HL-60/S4 treated with retinoic acid at 250 ng/mL for 4 days and 3 days (cell line): ENCODE results near the gene VAPA.

Experiments
- in situ Hi-C: fragments of 300-500 bp; cut with MboI; formaldehyde crosslinking; loops from 2 replicates; pipeline ENCODE4 v1.7.0; 2022; ENCODE audit warnings: low sequenced_read_pairs

Gene VAPA, protein sequence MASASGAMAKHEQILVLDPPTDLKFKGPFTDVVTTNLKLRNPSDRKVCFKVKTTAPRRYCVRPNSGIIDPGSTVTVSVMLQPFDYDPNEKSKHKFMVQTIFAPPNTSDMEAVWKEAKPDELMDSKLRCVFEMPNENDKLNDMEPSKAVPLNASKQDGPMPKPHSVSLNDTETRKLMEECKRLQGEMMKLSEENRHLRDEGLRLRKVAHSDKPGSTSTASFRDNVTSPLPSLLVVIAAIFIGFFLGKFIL

DNA sequence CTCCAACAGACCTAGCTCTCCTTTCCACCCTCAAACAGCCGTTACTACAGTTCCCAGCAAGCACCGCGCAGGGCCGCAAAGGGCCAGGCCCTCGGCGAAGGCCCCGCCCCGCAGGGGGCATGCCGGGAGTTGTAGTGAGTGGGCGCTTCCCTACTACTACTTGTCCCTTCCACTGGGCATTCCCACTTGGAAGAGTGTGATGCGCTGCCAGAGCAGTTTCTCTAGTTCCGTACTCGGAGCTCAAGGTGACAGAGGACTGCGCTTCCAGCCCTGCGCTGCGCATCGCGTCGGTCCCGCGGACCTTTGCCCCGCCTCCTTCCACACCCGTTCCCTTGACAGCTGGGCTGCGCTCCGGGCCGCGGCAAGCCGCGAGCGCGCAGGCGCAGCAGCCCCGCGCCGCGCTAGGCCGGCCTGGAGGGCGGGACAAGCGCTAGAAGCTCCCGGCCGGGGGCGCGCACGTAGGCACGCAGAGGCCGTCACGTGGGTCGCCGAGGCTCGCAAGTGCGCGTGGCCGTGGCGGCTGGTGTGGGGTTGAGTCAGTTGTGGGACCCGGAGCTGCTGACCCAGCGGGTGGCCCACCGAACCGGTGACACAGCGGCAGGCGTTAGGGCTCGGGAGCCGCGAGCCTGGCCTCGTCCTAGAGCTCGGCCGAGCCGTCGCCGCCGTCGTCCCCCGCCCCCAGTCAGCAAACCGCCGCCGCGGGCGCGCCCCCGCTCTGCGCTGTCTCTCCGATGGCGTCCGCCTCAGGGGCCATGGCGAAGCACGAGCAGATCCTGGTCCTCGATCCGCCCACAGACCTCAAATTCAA, at the start of gene VAPA:
TSS of gene VAPA (plus strand) at position 491 of the 808 bp plus-strand sequence. CDS start at position 732, 241 bp downstream.
- in situ Hi-C loops, result no loop called here

DNA sequence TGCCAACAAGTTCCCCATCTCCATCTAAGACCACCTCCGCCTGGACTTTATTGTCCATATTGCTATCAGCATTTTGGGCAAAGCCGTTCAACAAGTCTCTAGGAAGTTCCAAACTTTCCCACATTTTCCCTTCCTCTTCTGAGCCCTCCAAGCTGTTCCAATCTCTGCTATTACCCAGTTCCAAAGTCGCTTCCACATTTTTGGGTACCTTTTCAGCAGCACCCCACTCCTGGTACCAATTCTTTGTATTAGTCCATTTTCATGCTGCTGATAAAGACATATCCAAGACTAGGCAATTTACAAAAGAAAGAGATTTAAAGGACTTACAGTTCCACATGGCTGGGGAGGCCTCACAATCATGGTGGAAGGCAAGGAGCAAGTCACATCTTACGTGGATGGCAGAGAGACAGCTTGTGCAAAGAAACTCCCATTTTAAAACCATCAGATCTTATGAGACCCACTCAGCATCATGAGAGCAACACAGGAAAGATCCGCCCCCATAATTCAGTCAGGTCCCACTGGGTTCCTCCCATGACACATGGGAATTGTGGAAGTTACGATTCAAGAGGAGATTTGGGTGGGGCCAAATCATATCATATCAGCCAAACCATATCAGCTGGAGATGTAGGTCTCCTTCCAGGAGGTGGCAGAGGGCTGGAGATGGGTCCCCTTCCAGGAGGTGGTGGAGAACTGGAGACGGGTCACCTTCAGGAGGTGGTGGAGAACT, 47.9 kb upstream of the VAPA start:
- in situ Hi-C loops, result no loop called here

DNA sequence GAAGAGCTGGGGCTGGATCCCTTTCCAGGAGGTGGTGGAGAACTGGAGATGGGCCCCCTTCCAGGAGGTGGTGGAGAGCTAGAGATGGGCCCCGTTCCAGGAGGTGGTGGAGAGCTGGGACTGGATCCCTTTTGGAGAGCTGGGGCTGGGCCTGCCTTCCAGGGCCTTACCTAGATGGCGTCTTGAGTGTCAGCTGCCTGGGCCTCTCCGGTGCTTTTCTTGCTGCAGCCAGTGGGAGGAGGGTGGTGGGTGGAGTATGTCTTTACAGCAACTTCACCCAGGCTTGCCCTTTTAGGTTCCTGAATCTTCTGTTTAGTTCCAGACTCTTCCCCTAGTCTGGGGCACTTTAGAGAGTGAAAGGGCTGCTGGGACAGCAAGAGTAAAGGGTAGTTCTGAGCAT, 47.2 kb upstream of the VAPA start:
- in situ Hi-C loops, result no loop called here

DNA sequence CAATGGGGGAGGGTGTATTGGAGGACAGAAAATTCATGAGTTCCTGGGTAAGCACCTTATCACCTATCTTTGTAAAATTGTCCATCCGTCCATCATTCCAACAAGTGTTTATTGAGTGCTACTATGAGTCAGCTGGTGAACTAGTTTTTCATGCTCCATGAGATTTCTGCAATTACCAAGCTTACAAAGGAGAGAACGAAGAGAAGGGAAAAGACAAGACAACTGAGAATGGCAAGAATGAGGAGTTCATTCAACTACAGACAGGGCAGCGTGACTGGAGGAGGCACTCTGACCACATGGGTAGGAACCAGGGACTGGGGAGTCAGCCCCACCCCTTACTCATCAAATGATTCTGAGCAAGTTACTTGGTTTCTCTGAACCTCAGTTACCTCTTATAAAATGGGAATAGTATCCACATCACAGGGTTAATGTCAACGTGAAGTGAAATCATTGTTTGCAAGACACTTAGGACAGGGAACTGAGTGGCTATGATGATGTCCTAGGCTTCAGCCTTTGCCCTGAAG, 46.7 kb upstream of the VAPA start:
- in situ Hi-C loops, result no loop called here

DNA sequence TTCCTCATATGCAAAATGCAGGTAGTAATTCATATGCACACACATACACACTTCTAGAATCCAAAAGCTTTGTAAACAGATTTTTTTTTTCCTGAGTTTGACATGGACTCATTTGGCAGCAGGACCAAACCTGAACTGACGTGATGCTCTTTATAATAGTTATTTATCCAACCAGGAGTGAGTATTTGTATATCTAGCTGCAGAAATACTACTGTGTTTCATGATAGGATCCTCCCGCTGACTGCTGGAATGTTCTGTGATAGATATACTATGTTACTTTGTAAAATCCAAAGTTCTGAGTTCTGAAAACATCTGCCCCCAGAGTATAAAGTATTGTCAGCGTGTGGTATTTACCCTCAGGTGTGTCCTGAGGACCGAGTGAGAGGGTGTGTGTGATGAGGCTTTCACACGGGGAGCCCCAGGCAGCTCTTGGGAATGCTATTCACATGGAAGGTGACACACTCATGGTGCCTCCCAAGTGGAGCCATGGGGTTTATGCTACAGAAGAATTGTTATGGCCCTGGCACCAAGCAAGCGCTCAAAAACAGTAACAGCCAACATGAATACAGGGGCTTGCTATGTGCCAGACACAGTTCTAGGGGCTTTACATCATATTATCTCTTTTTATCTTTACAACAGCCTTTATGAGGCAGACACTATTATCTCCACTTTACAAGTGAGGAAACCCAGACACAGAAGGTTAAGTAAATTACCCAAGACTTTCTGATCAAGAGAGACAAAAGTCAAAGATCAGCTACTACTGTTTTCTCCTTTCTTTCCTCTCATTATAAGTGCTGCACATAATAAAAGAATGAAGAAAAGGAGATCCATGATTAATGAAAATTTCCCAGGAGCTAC, 44.7 kb upstream of the VAPA start:
- in situ Hi-C loops, result no loop called here

DNA sequence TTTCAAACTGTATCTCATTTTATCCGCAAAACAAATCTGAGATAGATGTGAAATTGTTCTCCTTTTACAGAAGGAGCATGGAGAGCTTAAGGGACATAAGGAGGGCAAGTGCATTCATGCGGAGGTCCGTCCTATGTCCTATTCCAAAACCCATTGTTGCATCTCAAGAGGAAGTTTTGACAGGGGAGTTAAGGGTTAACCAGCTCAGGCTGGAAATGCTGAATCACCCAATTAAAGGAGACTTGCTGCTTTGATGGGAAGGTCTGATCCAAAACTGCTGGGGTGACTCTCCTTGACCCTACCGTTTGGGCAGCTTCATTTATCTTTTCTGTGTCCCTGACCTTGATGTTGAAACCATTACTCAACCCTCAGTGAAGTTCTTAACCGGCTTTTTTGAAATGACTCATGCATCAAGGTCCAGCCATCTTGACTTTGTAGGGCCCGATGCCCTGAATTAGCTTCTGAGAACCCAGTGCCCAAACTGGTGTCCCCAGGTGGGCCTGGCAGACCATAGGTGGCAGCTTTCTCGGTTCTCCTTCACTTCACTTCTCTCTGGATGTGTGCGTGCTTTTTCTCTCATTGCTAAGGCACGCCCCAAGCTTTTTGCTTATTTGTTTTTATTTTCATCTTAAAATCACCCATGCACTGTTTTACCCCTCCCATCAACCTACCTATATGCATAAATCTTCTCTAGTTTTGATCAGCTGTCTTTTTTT, 43.9 kb upstream of the VAPA start:
- in situ Hi-C loops, result no loop called here

DNA sequence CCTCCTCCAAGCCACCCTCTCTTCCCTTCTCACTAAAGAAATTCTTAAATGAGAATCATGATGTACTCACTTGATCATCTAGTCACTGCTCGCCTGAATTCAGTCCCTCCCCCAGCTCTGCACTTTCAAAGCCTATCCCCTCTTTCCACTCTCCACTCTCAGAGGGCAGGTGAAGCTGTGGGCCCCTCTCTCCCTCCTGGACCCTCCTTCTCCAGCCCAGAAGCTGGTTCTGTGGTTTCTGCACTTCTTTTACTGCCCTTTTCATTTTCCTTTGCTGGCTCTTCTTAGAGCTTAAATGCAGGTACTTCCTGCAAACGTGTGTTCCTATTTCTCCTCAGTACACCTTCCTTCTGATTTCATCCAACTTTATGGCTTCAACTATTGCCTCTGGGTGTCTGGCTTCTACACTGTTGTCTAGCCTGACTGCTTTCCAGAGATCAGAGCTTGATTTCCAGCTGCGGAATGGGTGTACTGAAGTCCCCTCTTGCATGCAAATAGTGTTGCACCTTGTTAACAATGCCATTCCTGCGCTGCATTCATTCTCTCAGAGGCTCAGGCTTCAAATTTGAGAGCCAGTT, 43.3 kb upstream of the VAPA start:
- in situ Hi-C loops, result no loop called here

DNA sequence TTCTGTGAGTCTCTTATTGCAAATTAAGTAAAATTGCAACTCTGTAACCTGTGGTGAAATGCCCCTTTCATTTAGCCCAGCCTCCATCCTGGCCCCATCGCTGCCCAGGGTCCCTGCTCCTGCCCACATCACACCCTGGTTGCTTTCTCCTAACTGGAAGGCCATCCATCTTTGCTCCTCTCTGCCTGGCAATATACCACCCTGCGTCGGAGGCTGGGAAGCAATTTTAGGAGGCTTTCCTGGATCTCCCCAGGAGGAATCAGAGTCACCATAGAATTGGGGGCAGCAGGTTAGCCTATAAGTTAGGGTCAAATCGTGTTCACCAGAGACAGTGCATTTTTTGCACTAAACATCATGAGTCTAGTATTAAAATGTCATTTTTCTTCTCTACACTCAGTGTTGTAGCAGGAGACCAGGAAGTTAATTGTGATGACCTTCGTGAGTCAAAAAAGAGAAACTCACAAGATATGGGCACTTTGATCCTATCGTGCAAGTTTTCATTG, 42.5 kb upstream of the VAPA start:
- in situ Hi-C loops, result no loop called here

DNA sequence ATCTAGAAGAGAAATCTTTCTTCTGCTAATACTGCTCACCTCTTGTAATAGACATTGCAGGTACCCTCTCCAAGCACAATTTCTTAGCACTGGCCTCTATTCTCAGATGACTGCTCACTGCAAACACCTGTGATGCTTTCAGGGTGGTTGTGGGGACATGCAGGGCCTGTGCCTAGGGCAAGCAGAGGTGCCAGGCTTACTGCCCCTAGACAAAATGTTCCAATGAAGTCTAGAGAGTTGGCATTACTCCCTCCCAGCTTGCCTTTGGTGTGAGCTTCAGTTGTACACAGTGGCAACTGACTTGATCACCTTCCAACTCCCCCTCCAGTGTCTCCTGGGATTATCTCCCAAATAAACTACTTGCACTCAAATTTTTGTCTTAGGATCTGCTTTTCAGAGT, 41.0 kb upstream of the VAPA start:
- in situ Hi-C loops, result no loop called here

DNA sequence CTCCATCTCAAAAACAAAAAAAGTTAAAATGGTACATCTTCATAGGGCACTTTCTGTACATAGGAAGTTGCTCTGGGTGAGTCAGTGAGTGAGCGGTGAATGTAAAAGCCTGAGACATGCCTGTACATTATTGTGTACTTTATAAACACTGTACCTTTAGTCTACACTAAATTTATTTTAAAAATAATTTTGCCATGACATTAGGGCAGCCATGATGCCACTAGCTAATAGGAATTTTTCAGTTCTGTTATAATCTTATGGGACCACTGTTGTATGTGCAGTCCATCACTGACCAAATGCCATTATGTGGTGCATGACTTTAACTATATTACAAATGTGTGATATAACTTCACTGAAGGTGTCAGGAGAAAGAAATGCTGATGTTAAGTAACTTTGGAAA, 39.1 kb upstream of the VAPA start:
- in situ Hi-C loops, result no loop called here

DNA sequence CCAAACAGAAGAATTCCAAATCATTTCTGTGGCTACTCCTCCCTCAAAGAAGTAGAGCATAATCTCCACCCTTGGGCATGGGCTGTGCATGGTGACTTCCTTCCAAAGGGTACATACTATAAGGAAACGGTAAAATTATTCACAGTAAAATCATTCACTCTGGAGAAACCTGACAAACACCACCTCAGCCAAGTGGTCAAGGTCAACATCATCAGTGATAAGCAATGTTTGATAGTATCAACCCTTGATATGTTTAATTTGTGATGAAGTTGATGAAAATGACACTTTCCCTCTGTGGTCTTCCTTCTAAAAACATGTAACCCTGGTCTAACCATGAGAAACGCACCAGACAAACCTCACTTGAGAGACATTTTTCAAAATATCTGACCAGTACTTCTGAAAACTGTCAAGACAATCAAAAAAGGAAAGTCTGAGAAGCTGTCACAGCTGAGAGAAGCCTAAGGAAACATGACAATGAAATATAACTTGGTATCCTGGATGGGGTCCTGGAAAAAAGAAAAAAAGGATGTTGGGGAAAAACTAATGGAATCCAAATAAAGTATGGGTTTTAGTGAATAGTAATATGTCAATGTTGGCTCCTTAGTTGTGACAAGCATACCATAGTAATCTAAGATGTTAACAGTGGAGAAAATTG, 37.5 kb upstream of the VAPA start:
- in situ Hi-C loops, result no loop called here

DNA sequence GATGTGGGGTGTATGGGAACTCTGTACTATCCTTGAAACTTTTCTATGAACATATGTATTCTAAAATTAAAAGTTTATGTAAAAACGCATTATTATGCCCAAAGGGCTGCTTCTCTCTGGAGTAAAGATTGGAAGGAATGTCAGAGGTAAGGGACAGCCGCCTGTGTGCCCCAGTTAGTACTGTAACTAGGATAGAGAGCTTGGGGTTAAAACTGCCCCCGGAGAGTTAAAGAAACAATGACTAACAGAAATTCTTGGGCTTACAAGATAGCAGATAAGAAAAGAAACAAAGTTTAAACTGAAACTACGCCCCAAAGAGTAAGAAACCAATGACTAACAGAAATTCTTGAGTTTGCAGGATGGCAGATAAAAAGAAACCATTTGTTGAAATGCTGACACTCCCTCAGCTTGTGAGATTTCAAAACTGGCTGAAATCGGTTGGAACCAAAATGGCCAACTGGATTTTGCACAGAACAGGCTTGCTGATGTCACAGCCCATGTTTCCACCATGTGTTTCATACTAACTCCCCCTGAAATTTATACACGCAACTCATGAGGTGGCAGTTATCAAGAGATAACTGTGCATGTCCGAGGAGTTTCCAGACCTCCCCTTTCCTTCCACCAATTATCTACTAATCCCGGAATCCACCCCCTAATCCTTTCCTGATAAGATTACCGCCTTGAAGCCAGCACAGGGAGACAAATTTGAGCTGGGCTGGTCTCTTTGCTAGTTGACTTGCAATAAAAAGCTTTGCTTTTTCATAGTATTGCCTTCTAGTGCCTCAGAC, 36.8 kb upstream of the VAPA start:
- in situ Hi-C loops, result no loop called here

DNA sequence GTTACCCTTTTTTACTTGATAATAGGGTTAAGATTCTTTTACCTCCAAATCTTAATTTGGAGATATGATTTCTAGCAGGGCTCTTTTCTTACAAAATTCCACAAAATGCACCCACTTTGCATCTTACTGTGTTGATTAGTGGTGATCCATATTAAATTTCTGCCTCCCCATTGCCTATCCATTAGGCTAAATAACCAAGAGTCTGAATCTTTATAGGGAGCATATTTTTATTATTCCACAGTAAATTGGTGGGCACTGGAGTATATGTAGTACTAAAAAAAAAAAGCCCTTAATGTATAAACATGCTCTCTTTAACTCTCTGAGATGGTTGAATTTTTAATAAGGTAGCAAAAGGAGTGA, 36.2 kb upstream of the VAPA start:
- in situ Hi-C loops, result no loop called here

DNA sequence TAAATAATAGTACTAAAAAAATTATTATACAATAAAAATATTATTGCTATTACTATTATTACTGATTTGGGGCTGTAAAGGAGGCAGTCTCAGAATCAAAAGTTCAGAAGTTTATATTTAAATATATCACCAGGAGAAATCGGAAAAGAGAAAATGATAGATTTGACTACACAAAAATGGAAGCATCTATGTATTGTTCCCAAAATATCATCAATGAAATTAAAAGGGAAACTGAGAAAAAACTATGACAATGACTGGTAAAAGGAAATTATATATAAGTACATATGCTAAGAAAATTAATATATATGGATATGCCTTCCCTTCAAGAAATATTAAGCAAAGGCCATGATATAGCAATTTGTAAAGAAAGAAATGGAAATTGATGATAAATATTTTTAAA, 35.7 kb upstream of the VAPA start:
- in situ Hi-C loops, result no loop called here

DNA sequence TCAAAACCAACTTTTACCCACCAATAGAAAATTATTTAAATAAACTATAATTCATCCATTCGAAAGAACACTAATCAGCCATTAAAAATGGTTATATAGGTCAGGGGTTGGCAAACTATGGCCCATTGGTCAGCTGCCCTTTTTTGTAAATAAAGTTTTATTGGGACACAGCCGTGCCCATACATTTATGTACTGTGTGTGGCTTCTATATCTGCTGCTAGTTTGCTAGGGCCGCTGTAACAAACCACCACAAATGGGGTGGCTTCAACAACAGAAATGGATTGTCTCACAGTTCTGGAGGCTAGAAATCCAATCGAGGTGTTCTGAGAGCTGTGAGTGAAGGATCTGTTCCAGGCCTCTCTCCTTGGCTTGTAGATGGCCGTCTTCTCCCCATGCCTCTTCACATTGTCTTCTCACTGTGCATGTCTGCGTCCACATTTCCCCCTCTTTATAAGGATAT, 35.0 kb upstream of the VAPA start:
- in situ Hi-C loops, result no loop called here

DNA sequence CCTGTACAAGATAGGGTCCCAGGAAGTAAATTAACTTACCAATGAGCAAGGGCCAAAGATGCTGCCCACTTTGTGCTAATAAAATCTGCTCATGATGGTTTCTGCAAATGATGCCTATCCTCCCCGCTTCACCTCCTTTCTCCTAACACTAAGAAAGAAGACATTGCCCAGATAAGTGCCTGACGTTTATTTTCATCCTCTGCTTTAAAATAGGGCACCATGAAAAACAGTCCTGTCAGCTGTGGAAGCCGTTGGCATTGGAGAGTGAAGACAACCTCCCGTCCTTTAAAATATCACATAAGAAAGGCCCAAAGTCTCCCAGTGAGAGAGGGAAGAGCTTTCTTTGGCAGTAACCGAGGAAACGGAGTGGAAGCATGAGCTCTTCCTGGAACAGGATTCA, 29.7 kb upstream of the VAPA start:
- in situ Hi-C loops, result no loop called here

DNA sequence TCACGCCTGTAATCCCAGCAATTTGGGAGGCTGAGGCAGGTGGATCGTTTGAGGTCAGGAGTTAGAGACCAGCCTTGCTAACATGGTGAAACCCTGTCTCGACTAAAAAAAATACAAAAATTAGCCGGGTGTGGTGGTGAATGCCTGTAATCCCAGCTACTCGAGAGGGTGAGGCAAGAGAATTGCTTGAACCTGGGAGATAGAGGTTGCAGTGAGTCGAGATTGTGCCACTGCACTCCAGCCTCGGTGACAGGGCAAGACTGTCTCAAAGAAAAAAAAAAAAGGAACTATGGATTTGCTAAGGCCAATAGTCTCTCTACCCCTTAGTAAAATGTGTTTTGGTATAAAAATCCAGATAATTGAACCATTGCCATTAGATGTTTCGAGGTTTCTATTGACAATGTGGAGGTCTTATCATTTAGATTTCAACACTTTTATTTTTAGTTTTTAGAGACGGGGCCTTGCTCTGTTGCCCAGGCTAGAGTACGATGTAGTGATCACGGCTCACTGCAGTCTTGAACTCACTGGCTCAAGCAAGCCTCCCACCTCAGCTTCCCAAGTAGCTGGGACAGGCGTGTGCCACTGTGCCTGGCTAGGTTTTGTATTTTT, 29.2 kb upstream of the VAPA start:
- in situ Hi-C loops, result no loop called here
